Smooth muscle cell (in vitro differentiated cells): Measurements from ENCODE around the gene NABP2. TPM values are rescaled to one million over a fixed set of nuclear protein-coding genes. Genes with fewer than 3 reads are reported as not detected.

Experiments
- DNase-seq: peaks from one replicate; lab custom pipeline; 2025; ENCODE audit not compliant: unreplicated experiment; lab: John Stamatoyannopoulos, UW
- H2AFZ ChIP-seq: fragments of 200-600 bp; sonication (generic); 2 replicates; pipeline ENCODE4 v1.6.0; 2016; ENCODE audit warnings: antibody characterized with exemption, low read depth, mild to moderate bottlenecking
- H3F3A ChIP-seq: fragments of 200-600 bp; sonication (generic); 2 replicates; pipeline ENCODE4 v1.6.0; 2017; ENCODE audit warnings: antibody characterized with exemption, low read depth
- H3K27ac ChIP-seq: fragments of 200-600 bp; sonication (generic); 2 replicates; pipeline ENCODE4 v1.5.1; 2016; ENCODE audit warnings: low read depth, mild to moderate bottlenecking
- H3K27me3 ChIP-seq: fragments of 200-600 bp; sonication (generic); 2 replicates; pipeline ENCODE4 v1.6.1; 2016; ENCODE audit warnings: low read depth, mild to moderate bottlenecking
- H3K36me3 ChIP-seq: fragments of 200-600 bp; sonication (generic); 2 replicates; pipeline ENCODE4 v1.5.1; 2016; ENCODE audit warnings: low read depth
- H3K4me1 ChIP-seq: fragments of 200-600 bp; sonication (generic); 2 replicates; pipeline ENCODE4 v1.5.1; 2016; ENCODE audit warnings: low read depth
- H3K4me2 ChIP-seq: fragments of 200-600 bp; sonication (generic); 2 replicates; pipeline ENCODE4 v1.6.0; 2016; ENCODE audit warnings: mild to moderate bottlenecking
- H3K4me3 ChIP-seq: fragments of 200-600 bp; sonication (generic); 2 replicates; pipeline ENCODE4 v1.5.1; 2016; ENCODE audit warnings: mild to moderate bottlenecking
- H3K79me2 ChIP-seq: fragments of 200-600 bp; sonication (generic); 2 replicates; pipeline ENCODE4 v1.6.0; 2016; ENCODE audit warnings: low read depth, mild to moderate bottlenecking
- H3K9ac ChIP-seq: fragments of 200-600 bp; sonication (generic); 2 replicates; pipeline ENCODE4 v1.6.0; 2016; ENCODE audit warnings: low read depth
- H3K9me3 ChIP-seq: fragments of 200-600 bp; sonication (generic); replicated peaks from 2 replicates; pipeline ENCODE4 v1.5.1; 2016; ENCODE audit warnings: low read depth
- H4K20me1 ChIP-seq: fragments of 200-600 bp; sonication (generic); 2 replicates; pipeline ENCODE4 v1.6.0; 2016; ENCODE audit warnings: low read depth
- CTCF ChIP-seq: fragments of 200-600 bp; sonication (generic); IDR thresholded peaks from 2 replicates; pipeline ENCODE4 v1.5.1; 2017; ENCODE audit warnings: borderline replicate concordance, mild to moderate bottlenecking, antibody characterized with exemption; ENCODE audit not compliant: insufficient read depth, poor library complexity, severe bottlenecking
- WGBS: methylation state at CpG from one replicate; pipeline ENCODE4 v1.1.7; 2016; ENCODE audit warnings: low lambda C conversion rate; 5-methylcytosine and 5-hydroxymethylcytosine counted together
- polyA plus RNA-seq: library from polyadenylated mRNA; unstranded; fragments of >200 nt; fragmentation: Nextera tagmentation; extraction: Ambion mirVana; gene quantifications from 2 replicates; pipeline ENCODE4 v1.2.1, GENCODE V29; 2016
- total RNA-seq: library from RNA; depleted of rRNA; stranded (reverse); fragments of >200 nt; gene quantifications from 2 replicates; pipeline ENCODE4 v1.2.3, GENCODE V29; 2014

The NABP2 gene
- total RNA-seq: 20.9 and 33.8 TPM in 2 replicates
- polyA plus RNA-seq: 14.2 and 16.4 TPM in 2 replicates

- Histone ChIP-seq H3F3A (peaks cover 15% of the 10 kb centered on the region), H3K9ac (peak within 1 kb of the TSS; percentile 75), H2AFZ (peak within 1 kb of the TSS; percentile 77), H3K4me1 (peaks cover 18% of the 10 kb centered on the region), H3K79me2 (peaks cover 13% of the 10 kb centered on the region), H4K20me1 (no peaks in the 10 kb centered on the region), H3K9me3 (no peaks in the 10 kb centered on the region), H3K27me3 (no peaks in the 10 kb centered on the region), H3K4me3 (peak within 1 kb of the TSS; percentile 81), H3K36me3 (no peaks in the 10 kb centered on the region), H3K27ac (peak within 1 kb of the TSS; percentile 98), H3K4me2 (peak within 1 kb of the TSS; percentile 97)
- TF ChIP-seq CTCF: peak; percentile 72
- 4% methylated on average over 33 of the region's 41 CpGs for WGBS
- DNase-seq: peak; percentile 92
Measured at GRCh38 chr12:56224102-56224701, at the start of gene NABP2. NABP2 (plus strand) TSS chr12:56224342; CDS start chr12:56224857, 515 bp downstream.

- H3K79me2 ChIP-seq: no peaks in the 10 kb centered on the region
- no peak overlapping the region for H2AFZ ChIP-seq
- 98% methylated on average over 3 of the region's 3 CpGs for WGBS
- no peak for TF ChIP-seq CTCF
- no peak overlapping the region for H3K4me3 ChIP-seq
- H3K9ac ChIP-seq: no peak overlapping the region
- H3K27ac ChIP-seq: no peak overlapping the region
- no peaks in the 10 kb centered on the region for H3K4me1 ChIP-seq
- H3F3A ChIP-seq: no peaks in the 10 kb centered on the region
- H3K4me2 ChIP-seq: no peak overlapping the region
- no peaks in the 10 kb centered on the region for H4K20me1 ChIP-seq
- no peak for DNase-seq
- no peaks in the 10 kb centered on the region for H3K27me3 ChIP-seq
- peaks cover 23% of the 10 kb centered on the region for H3K36me3 ChIP-seq
- H3K9me3 ChIP-seq: no peaks in the 10 kb centered on the region
Measured at GRCh38 chr12:56178347-56178746, 45.8 kb upstream of the NABP2 start.

GRCh38 chr12:56186957-56187356 lies 37.2 kb upstream of the NABP2 start:
- 100% methylated on average over 2 of the region's 2 CpGs for WGBS
- H3F3A ChIP-seq: peaks cover 3% of the 10 kb centered on the region
- H3K27me3 ChIP-seq: no peaks in the 10 kb centered on the region
- H3K9ac ChIP-seq: no peak overlapping the region
- peaks cover 16% of the 10 kb centered on the region for H3K36me3 ChIP-seq
- no peak for TF ChIP-seq CTCF
- H3K9me3 ChIP-seq: no peaks in the 10 kb centered on the region
- H4K20me1 ChIP-seq: peaks cover 20% of the 10 kb centered on the region
- no peak overlapping the region for H2AFZ ChIP-seq
- peaks cover 31% of the 10 kb centered on the region for H3K79me2 ChIP-seq
- H3K4me1 ChIP-seq: peaks cover 7% of the 10 kb centered on the region
- no peak overlapping the region for H3K27ac ChIP-seq
- DNase-seq: no peak
- H3K4me3 ChIP-seq: no peak overlapping the region
- H3K4me2 ChIP-seq: no peak overlapping the region
